ENCODE results near the gene CBLB.

- no peak for TF ChIP-seq POLR2A (IDR thresholded peaks at IDR 0.05)
- TF ChIP-seq CTCF (IDR thresholded peaks at IDR 0.05) = no peak
Observed at GRCh38 chr3:105851176-105851575, 17.6 kb downstream of the CBLB start.

Measured in adrenal gland (tissue), 5 donors.